GOT3 (cell line): ENCODE measurements around the gene LINC00305.

Experiments
- DNase-seq: peaks from one replicate; lab custom pipeline; 2025; ENCODE audit warnings: mixed read lengths; lab: John Stamatoyannopoulos, UW

LINC00305 gene

DNA sequence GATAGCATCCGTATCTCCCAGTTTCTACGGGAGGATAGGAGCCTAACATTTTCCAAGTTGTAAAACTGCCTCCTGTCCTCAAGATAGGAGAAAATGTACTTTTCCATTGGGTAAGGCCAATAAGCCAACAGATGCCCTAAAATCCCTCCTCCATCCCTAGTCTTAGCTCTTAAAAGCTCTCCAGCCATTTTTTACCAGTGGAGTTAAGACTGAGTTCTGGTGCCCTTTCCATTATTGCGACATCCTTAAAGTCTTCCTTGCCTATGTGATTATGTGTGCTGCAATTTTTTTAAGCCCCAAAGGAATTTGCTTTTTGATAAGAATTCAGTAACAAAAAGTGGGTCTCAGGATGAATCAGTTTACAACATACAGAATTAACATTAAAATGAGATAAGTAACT is 33.0 kb downstream of the LINC00305 start:
- no peak for DNase-seq

DNA sequence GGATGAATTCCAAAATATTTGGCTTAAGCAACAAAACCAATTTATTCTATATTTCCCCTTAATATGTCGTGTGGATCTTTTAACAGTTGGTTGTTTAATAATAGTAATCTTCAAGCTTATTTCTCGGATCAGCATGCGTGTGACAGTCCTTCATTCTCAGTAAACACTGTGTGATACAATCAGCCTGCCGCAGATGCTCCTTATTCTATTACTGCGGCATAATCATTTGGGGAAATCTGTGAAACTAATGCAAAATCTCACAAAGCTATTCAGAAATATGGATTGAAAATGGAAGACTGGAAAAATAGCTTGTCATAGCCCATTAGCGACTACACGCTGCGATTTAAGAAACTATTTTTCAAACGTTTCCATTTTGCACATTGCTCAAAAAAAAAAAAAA is 36.9 kb downstream of the LINC00305 start:
- no peak for DNase-seq

DNA sequence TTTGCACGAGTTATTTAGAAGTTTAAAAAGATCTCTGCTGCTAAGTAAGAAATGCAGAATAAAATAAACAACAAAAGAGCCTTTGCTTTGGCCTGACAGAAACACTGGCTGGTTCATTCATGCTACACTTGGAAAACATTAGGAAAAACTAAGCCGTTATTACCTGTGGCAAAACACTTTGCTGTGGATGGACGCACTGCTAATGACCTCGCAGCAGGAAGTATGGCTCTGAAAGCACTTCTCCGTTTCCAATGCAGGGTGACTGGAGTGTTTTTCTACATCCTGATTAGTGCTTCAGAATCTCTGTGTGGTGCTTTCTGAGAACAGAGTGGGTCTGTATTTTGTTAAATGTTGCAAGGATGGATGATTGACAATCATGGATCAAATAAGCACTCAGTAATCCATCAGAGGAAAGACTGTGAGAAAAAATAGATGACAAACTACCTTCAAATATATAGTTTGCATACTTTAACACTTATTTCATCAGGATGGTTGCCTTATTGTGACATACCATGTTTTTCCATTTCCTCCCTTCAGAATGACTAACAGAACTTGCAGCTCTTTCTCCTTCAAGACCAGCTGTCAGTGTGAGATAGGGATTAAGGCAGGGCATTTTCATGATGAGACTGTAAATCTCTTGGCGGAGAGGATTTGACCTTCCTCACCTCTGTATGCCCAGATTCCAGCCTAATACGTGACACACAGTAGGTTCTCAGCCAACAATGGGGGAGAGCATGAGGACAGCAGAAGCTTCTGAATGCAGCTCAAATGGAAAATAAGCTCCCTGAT is 38.0 kb downstream of the LINC00305 start:
- DNase-seq, result no peak

DNA sequence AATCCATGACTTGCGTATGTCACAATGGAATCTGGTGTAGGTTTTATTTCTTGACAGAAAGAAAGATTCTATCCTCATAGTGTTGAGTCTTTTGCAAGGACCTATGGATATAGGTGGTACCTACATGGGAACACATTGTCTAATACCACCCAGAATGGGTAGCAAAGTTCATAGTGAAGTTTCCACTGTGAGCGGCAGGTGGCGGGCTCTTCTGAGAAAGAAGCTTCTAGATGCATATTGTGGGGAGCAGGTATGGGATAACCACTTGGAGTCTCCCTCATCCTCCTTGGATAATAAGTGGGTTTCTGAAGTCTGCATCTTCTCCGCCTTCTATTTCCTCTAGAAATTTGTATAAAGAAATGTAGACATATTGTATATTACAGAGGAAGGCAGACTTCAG is 44.9 kb downstream of the LINC00305 start:
- no peak for DNase-seq

DNA sequence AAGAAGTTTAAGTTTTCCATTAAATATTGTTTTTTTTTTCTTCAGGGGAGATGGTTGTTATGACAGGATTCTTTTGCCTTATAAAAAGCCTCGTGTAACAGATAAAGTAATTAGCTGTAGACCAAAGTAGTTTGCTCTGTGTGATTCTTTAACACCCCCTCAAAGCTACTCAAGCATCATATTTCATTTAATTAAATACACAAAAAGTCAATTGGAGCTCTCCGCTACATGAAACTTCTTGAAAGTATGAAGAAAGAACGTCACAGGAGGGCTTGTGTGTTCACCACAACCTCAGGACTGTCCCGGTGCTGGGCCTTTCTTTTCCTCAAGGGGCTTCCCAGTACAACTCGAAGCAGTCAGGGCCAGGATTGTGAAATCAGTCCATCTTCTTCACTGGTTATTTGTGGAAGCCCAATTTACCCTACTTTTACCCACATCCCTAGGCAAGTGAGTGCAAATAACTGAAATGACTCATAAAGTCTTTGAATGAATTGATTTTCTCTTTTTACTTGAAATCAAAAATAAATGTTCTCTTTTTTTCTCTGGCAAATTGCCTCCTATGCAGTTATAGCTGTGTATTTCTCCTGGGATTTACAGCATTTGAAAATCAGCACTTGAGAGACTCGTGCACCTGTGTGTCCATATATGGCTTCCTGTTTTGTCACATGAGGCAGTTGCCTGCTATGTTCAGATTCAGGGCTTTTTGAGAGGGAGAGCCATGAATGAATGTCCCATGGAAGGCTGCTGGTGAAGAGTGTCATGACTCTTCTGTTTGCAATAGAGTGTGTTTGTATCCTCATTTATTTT is 48.6 kb downstream of the LINC00305 start:
- no peak for DNase-seq

DNA sequence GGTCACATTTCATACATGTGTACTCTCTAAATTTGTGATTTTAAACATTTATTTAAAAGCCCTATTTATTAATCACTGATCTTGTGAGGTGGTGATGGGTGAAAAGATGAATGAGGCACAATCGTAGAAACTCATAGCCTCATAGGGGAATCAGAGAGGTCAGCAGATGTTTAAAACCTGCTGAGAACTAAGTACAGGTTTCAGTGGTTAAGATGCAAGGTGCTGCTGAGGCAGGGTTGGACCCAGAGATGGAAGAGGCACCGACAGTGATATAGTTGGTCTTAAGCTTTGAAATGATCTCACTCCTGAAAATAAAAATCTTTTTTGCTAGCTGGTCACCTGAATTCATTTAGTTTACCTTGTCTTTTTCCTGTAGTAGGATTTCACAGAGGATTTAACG is 49.6 kb downstream of the LINC00305 start:
- no peak for DNase-seq

DNA sequence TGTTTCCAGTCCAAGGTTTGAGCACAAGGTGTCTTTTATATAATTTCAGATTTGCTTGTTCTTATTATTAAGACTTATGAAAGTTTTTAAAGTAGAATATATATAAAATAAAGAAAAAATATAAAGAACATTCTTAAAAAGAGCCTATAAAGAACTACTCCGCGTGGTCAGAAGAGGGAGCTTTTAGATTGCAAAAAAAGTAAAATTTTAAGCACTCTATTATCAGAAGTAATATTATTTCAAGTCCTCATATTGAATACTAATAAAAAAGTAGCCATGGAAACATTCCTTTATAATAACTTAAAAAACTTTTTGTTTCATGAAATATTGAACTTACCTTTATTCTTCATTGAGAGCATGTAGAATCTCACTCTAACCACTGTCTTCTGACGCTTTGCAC is 51.4 kb downstream of the LINC00305 start:
- DNase-seq, result no peak

DNA sequence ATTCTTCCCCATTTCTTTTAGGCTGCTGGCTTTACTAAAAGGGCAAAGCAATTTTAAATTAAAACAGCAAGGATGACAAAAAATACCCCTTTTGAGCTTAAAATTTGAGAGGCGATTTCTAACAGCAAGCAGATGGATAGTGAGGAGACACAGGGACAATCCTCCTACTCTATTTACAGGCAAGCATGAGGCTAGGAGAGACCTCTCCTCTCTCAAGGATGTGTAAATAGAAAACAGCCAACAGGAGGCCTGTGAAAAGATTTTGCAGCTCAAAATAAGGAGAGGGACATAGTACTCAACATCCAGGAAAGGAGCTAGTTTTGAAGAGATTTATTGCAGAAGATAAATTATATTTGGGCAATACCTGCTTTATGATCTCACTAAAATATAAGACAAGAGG is 53.8 kb downstream of the LINC00305 start:
- DNase-seq, result no peak

DNA sequence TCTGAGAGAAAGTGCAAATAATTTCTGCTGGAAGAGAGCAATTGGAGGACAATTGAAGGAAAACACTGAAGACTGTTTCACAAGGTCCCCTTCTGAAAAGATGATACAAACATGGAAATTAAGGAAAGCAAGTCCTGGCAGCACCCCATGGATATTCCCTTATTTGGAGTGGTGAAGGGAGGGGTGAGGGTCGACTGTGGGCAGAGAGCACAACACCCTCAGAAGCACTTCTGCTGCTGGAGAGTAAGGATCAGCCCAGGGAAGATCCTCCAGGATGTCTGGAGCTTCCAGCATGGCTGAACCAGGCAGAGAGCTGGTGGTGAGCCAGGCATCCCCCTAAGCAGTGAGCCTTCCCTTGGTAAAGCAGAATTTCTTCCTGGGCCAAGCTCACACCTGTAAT is 54.7 kb downstream of the LINC00305 start:
- no peak for DNase-seq

DNA sequence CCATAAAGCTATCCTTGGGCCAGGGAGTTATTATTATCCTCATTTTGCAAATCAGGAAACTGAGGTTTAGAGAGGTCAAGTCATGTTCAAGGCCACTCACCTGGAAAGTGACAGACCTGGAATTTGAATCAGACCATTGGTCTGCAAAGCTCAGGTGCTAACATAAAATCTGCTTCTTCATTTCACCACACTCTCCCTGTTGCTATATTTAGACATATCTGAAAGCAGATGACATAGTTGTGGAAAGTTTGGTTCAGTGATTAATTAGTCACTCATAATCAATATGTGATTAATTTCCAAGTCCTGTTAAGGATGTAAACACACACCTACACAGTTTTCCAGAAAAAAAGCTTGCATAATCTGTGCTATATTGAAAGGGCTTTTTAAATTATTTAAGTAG is 57.4 kb downstream of the LINC00305 start:
- DNase-seq, result no peak

DNA sequence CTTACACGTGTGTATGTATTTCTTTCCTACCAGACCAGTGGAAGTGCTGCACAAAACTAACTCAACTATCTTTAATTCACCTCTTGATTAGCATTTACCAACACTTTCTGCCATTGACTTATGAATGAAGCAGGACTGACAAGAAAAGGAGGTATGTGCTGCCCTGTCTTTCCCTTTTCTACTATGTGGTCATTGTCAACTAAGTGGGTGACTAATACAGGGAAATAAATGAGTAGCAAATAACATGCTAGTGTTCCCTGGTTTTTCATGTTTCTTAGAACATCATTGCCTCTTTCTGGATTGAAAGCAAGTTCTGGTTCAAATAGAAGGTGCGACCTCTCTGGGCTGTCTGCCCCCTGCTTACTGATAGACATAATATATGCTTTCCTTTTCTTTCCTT is 58.0 kb downstream of the LINC00305 start:
- no peak for DNase-seq

DNA sequence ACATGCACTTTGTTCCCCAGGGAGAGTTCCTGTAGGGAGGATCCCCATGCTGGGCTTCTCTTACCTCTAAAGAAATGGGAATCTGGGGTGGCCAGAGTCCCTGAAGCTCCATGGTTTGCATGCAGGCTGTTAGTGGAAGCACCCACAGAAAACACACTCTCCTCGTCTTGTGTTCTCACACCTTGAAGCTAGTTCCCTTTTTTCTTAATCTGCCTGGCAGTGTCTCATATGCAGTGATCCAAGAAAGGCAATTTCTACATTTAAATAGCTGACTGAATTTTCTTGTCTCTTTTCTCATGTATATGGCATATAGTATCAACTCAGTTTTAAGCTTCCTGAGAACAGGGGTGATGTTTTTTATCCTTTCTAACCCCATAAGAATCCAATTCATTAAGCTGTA is 65.0 kb downstream of the LINC00305 start:
- no peak for DNase-seq

DNA sequence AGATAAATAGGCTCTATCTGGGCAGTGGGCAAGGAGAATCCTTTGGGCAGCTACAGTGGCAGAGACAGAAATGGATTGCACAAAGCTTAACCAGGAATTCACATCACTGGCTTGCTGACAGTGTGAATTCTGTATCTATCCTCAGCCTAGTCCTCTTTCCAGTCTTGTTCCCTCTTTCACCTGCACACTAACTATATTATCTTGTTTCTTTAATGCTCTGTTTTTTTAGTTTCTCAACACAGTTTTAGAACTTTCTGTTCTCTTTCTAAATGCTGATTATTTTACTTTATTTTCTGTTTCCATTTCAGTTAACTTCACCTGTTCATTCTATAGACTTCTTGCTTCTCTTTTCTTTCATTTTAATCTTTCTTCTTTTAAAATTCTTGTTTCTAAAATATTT is 66.4 kb downstream of the LINC00305 start:
- DNase-seq, result no peak

DNA sequence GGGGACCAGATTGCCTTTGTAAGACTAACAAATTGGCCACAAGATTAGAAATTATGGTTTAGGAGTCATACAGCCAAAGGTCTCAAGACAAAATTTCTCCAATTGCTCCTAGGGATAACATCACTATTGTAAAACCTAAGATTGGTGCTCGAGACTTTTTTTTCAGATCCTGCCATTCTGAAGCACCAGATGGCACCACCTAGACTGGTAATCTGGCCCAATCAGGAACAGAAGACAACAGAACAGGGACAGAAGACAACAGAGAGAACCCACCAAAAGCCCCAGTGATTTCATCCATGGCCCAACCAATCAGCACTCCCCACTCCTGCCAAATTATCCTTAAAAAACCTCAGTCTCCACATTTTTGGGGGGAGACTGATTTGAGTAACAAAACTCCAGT is 66.8 kb downstream of the LINC00305 start:
- DNase-seq, result no peak

DNA sequence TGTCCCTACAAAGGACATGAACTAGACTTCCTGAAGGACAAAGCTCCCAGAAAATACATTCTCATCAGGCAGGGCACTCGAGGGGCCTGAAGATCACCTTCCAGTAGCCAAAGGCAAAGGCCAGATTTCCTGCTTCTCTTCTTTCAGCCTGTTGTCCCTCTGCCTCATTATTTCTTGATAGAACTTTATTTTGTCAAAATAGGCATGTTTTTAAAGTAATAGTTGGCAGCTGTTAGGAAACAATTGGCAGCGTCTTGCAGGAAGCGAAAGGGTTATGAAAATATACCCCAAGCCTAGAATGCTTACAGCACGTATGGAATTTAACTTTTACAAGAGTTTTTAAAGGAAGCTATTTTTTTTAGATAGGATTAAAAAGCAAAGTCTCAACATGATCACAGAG is 74.9 kb downstream of the LINC00305 start:
- no peak for DNase-seq

DNA sequence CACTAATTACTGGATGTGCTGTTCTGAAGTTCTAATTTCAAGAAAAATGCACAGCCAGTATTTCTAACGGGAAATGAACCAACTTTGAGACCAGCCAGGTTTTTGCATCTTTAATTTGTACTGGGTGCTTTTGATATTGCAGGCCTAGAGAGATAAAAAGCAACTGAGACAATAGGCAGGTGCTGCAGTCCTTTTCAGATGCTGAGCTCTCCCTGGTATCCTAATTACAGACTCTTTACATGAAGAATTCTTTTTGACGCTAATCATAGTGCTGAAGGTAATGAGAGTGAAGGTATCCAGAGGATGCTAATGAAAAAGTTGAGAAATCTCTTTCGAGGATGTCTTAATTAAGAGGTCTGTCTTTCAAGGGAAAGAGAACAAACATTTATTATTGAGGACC is 93.9 kb downstream of the LINC00305 start:
- no peak for DNase-seq

DNA sequence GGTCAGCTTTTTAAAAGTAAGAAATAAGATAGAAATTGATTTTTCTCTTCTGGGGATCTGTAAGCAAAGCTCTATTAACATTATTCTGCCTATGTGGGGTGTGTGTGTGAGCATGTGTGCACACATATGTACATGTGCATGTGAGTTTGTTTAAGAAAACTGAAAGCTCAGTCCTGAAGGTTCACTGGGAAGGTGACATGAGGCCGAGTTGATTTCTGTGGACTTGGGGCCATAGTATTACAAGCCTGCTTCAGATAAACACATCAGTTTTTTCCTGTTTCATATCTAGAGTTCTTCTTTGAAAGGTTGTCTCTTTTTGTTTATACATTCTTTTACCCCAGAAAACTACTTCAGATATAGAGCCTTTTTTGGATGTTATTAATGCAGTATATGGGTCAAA is 95.6 kb downstream of the LINC00305 start:
- no peak for DNase-seq

DNA sequence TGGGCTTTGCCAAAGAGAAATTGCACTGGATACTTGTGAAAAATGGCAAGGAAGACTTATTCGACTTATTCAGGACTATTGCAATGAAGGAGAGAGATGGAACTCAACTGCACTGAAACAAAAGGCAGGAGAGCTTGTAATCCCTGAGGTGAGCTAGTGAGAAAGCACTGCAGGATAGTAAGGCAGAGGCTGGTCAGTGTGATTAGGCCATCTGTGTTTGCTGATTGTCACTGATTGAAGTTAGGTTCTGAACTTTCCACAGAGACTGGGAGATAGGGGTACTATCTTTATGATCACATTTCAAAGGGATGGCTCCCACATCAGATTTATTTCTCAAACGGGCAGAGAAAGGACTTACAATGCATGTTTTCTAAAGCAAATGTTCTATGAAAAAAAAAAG is 96.1 kb downstream of the LINC00305 start:
- DNase-seq, result no peak

DNA sequence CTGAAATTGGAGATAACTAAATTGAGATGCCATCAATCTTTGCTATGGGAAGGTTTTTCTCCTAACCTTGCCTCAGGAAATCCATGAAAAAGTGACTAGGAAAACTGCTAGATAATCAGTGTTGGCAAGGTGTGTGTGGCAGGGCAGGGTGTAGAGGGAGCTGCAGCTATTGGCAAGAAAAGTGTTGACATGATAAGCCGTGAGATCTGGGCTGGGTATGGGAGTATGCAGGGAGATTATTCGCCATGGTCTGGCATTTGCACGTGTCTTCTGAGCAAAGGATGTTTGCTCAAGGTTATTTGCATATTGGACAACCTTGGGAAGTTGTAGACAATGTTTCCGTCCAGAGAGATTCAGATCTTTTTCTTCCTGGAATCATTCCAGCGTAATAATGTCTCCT is 104.3 kb downstream of the LINC00305 start:
- DNase-seq, result no peak

DNA sequence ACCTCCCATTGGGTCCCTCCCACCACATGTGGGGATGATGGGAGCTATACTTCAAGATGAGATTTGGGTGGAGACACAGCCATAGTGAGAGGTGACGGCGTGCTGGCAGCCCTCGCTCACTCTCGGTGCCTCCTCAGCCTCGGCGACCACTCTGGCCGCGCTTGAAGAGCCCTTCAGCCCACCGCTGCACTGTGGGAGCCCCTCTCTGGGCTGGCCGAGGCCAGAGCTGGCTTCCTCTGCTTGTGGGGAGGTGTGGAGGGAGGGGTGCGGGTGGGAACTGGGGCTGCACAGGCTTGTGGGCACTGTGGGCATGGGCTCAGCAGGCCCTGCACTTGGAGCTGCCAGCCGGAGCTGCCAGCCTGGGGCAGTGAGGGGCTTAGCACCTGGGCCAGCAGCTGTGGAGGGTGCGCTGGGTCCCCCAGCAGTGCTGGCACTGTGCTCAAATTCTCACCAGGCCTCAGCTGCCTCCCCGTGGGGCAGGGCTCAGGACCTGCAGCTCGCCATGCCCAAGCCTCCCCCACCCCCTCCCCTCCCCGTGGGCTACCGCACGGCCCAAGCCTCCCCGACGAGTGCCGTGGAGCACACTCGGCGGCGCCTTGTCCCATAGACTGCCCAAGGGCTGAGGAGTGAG is 106.0 kb downstream of the LINC00305 start:
- DNase-seq, result no peak

DNA sequence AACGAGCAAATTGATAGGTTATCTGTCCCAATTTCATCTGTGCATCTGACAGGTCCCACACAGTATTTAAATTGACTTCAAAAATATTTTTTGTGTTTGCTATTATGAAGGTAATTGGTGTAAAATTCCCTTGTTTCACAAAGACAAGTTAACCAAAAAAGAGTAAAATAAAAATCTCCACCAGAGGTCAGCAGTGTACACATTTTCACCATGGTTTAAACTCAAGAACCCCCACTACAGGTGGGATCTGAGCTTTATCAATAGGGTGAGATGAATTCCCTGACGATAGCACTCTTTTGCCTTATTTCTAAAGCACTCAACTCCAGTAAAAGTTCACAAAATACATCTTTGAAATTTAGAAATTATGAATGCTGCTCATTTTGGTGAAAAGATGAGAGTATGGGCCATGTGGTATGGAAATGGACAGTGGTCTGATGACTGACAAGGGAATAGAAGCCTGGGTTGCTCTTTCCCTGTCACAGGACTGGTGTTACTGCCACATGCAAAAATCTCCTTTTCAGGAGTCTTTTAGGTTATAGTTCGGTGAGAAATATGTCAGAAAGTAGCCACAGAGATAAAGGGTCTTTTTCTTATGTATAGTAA is 111.0 kb downstream of the LINC00305 start:
- no peak for DNase-seq

DNA sequence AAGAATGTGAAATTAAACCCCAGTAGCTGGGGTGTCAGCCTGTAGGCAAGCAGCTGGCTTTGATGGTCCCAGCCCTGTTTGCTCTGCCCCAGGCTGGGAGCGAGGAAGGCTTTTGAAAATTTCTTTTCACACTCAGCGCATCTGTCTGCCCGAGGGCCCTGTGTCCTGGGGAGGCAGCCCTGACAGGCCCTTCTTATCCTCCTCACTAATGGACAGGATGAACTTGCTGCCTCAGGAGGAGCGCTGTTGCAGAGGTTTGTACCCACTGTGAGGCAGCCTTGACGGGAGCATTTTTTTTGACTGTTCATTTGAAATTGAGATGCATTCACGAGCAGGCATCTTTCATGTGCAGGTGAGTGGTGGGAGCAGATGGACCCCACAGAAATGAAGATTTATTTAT is 116.6 kb downstream of the LINC00305 start:
- DNase-seq, result no peak

DNA sequence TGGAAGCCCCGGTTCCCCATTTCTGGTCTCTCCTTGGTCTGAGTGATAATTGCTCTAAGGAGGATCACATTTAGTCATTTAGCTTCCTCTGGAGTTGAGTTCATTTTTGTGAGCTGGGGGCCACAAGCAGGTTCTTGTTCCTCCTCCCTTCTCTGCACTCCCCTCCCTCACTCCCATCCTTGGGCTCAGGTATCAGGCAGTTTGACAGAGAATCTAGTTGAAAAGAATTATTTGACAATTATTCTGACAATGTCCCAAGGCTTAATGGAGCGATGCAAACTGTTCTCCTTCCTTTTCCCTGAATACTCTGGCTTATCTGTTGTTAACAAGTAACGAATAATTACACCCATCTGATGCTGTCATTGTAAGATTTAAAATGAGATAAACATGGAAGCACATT is 117.5 kb downstream of the LINC00305 start:
- no peak for DNase-seq
